Activated CD4-positive, alpha-beta T cell treated with anti-CD3 and anti-CD28 coated beads for 48 hours (primary cell): ENCODE data around the gene NISCH.

Experiments used
- DNase-seq: peaks from one replicate; pipeline ENCODE4 v3.0.0-alpha.2; 2020

NISCH gene

DNA sequence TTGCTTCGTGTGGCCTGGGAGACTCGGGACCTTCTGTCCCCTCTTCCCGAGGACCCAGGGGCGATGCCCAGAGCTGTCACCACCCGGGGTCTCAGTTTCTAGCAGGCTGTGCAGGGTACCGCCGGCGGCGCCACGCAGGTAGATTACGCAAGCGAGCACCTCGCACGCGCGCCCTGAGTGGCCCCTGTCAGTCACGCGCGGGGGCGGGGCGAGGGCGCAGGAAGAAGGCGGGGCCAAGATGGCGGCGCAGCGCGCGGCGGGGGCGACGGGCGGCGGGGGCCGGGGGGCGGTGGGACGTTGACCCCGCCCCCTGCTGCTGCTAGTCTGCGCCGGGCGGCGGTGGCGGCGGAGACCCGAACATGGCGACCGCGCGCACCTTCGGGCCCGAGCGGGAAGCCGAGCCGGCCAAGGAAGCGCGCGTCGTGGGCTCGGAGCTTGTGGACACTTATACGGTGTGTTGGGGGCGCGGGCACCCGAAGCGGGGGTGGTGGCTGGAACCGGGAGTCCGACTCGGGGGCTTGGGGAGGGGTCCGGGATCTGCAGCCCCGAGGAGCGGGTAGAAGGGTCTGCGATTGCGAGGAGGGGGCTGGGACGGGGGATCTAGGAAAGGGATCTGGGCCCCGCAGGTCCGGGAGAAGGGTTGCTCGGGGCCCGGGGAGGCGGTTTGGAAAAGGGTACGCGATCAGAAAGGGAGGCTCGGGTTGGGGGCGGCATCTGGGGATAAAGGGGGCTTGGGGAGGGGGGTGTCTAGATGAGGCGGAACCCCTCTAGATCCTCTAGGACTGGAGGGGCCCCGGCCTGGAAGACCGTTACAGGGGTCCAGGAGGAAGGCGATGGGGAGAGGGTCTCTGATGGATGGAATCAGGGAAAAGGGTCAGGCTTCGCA, at the start of gene NISCH:
TSS of gene NISCH (plus strand) at position 322 of the 886 bp plus-strand sequence. CDS start at position 360, 38 bp downstream.
- DNase-seq, result peak; percentile 98

DNA sequence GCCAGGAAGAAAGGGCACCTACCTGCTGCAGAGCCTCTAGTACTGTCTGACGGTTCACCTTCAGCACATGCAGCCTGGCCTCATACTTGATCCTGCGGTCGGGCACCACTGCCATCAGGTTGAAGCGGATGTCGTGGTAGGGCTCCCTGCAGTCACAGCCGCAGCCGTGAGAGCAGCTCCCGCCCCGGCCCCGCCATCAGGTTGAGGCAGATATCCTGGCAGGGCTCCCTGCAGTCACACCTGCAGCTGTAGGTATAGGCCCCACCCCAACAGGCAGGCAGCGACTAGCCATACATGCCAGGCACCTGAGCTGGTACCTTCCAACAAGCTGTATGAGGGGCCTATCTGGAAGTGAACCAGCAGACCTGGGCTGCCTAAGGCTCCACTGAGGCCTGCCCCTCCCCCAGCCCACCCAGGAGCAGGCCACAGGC, 49.2 kb upstream of the NISCH start:
- no peak for DNase-seq

DNA sequence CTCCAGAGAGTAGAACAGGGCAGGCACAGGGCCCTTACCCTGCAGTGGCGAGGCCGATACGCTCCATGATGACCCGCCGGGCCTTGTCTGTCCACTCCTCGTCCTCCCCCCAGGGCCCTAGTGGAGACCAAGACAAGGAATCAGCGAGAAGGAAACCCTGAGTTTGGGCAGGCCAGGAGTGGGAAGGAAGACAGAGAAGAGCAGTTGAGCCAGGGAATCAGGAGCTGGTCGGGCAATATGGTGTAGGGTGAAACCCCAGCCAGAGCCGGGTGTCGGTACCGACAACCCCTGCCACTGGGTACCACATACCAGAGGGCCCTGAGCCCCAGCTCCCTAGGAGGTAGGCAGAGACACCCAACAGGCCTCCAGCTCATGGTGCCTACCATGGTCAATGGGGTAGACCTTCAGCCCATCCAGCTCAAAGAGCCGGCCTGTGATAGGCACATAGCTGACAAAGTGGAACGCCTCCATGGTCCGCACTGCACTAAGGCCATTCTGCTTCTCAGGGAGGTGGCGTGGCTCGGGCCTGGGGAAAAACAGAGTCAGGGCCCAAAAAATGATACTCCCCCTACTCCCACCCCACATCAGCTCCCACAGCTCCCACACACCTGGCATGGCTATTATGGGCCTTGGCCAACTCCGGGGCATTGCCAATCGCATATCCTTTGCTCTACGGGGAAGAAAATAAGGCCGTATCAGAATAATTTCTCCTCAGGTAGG, 48.5 kb upstream of the NISCH start:
- DNase-seq, result no peak

DNA sequence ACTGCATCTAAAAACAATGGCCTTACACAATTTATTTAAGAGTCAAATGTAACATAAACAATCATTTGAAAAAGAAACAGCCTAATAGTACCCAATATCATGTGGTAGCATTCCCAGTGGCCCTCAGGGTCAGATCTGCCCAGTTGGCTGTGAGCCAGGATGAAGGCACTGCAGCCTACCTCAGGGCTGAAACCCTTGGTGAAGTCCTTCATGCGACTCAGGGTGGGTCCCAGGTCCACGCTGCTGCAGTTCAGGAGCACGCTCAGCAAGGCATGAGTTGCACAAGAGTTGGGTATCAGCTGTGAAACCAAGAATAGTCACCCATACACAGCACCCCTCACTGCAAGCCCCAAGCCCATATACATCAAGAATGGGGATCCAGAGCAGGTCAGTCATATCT, 47.6 kb upstream of the NISCH start:
- DNase-seq, result no peak

DNA sequence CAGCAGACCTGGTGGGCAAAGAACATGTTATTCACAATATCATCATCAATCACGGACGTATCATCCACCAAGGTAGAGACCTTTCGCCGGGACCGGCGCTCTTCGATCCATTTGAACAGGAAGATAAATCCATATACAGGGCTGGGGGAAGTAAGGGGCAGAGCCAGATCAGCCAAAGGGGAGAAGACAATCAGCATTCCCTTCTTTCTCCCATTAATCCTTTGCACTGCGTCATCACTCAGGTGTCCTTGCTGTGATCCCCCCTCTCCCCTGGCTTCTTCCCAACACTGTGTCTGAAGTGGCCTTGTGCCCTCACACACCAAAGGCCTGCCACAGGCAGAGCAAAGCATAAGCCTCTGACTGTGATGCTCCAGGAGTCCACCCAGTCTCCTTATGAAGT, 46.9 kb upstream of the NISCH start:
- no peak for DNase-seq

DNA sequence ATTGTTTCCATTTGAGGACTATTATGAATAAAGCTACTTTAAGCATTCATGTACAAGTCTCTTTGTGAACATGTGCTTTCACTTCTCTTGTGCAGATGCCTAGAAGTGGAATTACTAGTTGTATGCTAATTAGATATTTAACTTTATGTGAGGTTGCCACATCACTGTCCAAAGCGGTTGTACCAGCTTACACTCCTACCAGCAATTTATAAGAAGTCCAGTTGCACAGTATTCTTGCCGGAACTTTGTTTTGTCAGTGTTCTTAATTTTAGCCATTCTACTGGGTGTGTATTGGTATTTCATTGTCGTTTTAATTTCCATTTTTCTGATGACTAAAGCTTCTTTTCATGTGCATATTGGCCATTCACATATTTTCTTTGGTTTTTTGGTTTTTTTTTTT, 39.6 kb upstream of the NISCH start:
- DNase-seq, result no peak

DNA sequence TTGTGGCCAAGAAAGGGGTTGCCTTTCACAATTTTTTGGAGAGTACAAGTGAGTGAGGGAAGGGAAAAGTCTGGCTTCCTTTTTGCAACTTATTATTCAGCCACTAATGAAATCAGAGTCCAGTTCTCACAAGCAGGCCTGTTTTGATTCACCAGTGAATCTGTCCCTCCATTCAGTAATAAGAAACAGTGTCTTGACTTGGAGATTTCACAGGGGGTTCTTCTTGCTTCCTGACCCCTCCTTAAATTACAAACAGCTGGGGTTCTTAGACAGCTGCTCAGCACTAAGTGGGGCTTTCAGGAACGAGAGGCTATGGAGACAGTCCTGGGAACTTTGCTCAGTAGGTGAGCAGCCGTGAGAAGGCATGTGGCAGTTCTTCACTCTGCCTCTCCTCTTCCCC, 35.0 kb upstream of the NISCH start:
- DNase-seq, result no peak

- DNase-seq, result no peak
Measured at GRCh38 chr3:52422669-52423068, 32.7 kb upstream of the NISCH start.

DNA sequence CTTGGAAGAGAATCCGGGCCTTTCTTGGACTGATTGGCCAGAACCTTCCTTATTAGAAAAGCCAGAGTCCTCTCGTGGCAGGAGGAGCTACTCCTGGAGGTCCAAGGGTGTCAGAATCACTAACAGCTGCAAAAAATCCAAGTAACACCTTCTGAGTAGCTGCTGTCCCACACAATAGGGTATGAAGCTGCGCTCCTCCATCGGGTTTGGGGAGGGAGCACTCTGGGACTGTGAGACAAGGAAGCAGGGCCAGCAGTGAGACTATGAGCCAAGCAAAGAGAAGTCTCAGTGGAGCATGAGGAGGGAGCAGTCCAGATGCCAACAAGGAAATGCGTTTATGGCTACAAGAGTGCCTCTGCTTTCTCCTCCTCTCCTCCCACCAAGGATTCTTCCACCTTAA, 32.2 kb upstream of the NISCH start:
- DNase-seq, result no peak

GRCh38 chr3:52428151-52429005, 27.0 kb upstream of the NISCH start:
- peak; percentile 36 for DNase-seq

- no peak for DNase-seq
Measured at GRCh38 chr3:52429031-52429430, 26.4 kb upstream of the NISCH start.

DNA sequence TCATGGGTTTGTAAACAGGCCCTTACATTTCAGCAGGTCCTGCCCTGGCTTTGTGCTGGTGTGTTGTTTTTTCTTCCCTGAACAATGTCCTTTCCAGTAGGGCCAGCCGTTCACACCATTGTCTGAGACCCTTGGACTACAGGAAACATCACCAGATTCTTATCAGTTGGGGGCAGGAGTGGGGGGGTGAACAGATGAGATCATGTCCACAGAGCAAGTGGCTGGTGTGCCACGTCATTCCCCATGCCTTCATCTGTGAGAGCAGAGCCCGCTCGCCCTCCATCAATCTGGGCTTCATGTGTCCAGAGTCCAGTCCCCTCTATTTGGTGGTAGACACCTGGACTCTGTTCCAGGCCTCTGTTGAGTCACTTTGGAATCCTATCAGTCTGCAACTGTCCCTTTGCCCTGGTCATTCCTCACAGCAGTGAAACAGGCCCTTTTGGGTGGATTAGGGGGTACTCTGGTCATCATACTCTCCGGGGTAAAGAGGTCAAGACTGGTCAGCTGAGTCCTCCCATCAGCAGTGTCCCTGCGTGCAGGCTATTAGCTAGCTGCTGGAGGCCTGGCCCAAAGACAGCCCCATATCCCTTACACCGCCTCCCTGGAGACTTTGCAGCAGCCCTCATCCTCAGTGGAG, 25.5 kb upstream of the NISCH start:
- DNase-seq, result no peak

GRCh38 chr3:52430416-52430810, 25.0 kb upstream of the NISCH start:
- no peak for DNase-seq

DNA sequence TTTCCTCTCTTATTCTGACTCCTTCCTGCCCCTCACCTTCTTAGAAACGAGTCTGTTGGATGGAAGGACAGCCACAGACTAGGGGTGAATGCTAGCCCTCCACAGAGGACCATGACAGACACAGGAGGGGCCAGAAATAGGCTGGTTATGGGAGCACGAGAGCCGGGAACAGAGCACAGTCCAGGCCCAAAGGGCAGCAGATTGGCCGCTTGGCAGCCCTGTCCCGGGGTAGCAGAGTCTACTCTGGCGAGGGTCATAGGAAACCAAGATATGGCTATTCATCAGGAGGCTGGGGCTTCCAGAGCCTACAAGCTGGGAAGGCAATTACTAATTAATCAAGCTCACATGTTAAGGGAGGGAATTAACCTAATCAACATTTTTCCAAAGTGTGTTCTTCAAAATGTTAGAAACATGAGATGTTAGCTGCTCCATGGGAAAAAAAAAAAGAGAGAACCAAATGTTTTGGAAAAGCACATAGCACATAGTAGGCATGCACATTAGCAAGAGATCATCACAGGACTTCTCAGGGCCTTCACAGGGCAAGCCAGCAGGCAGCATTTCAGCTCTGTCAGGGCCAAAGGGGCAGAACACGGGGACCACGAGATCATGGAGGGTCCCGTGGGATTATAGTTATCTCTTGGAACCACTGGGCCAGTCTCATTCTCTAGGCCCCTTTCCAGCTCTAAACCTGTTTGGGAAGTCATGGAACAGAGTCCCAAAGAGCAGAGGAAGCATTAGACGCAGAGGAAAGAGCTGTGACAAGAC, 23.8 kb upstream of the NISCH start:
- DNase-seq, result no peak

DNA sequence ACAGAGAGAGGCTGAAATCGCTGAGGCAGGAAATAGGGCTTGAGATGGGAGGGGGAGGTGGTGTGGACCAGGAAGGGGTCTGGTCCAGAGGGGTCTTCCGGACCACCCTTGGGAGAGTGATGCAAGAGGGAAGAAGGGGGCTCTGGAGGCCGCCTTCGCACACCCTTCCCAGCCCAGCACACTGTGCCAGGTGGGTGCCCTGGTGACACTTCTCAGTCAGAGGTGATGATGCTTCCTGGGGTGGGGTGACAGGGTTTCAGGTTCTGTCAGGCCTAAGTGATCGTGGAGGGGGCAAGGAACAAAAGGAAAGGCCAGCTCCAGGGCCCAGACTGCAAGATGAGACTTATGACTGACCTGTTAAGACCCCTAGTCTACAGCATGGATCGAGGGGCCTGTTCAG, 23.2 kb upstream of the NISCH start:
- DNase-seq, result no peak

GRCh38 chr3:52432691-52433141, 22.7 kb upstream of the NISCH start:
- no peak for DNase-seq

- DNase-seq, result no peak
Measured at GRCh38 chr3:52433328-52433995, 21.9 kb upstream of the NISCH start.

GRCh38 chr3:52433996-52434479, 21.4 kb upstream of the NISCH start:
- DNase-seq, result no peak

DNA sequence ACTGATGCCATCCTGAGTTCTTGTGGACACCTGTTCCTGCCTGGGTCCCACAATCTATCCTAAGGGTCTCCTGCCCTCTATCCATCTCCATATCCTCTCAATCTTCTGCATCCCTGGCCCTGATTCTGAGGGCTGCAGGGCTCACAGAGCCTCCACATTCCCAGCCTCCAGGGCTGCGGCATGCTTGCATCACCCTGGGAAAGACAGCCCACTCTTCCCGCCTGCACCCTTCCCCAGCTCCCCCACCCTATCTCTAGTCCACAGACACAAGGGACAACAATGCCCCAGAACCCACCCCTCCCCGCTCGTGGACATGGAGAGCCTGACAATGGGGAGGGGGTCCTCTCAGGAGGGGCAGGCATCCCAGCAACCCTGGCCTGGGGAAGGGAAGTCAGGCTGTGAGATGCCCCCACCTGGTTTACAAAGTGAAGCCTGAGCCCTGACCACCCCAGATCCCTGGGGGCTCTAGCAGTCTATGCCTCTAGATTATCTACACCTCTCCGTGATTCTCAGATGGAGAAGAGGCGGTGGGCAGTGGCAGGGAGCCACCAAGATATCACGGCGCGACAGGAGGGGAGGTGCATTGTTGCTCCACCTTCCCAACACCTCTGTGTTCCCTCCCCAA, 20.8 kb upstream of the NISCH start:
- no peak for DNase-seq

DNA sequence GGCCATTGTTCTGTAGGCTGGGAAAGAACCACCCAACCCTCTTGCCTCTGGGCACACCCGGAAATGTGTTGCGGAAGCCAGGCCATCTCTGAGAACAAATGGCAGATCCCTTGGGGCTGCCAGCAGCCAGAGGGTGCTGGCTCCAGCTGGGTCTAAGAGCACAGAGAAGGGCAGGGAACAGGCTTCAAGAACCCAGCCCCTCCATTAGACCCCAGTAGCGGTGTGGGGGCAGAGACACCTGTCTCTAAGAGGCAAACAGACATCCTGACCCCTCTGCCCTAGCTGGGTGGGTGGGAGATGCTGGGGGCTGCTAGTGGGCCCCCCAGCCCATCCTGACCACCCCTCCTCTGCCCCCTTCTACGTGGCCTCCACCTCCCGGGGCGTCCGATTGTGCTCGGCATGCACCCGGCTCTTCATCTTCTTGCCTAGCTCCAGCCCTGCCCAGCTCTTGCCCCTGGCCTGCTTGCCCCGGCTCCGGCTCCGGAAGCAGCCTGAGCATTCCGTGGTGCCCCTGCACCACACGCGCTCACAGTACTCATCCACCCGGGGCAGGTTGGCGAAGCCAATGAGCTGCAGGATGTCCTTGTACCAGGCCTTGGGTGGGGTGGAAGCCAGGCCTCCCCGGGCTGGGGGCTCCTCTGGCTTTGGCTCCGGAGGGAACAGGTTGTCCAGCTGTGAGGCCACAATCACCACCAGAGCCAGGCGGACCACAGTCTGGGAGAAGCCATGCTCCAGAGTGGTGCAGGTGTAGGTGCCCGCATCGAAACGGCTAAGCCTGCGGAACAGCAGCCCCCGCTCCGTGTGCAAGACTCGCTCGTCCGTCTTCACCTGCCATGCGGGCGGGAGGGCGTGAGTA, 19.9 kb upstream of the NISCH start:
- DNase-seq, result no peak
